OCI-LY7 (cell line): Measurements from ENCODE around the gene IDE. TPM values are rescaled to one million over a fixed set of nuclear protein-coding genes. Genes with fewer than 3 reads are reported as not detected.

Source experiments
- Bru-seq: library from RNA; stranded (reverse); fragments of 400-500 nt; gene quantifications from one replicate; lab custom pipeline; 2021; lab: Mats Ljungman, UMichigan
- BruChase-seq, 2 experiments: library from RNA; stranded (reverse); fragments of 400-500 nt; gene quantifications; one replicate each; lab custom pipeline; 2021; lab: Mats Ljungman, UMichigan
- BruUV-seq: library from RNA; stranded (reverse); fragments of 400-500 nt; replicated peaks from 2 replicates; lab custom pipeline; 2021; lab: Mats Ljungman, UMichigan
- CTCF ChIA-PET: fragments of 300-600 bp; sonication (Branson Sonifier 250); formaldehyde crosslinking; loops from one replicate; lab custom pipeline; 2022; ENCODE audit warnings: antibody characterized with exemption; ENCODE audit not compliant: unreplicated experiment; lab: Charles Lee
- POLR2A ChIA-PET: fragments of 300-600 bp; sonication (Branson Sonifier 250); formaldehyde crosslinking; loops from one replicate; lab custom pipeline; 2022; ENCODE audit warnings: antibody characterized with exemption; lab: Charles Lee
- DNase-seq: peaks from one replicate; pipeline ENCODE4 v3.0.0-alpha.2; 2015; ENCODE audit warnings: low spot score
- H2AFZ ChIP-seq: fragments of 200-600 bp; sonication (generic), shearing (Covaris generic); 2 replicates; pipeline ENCODE4 v1.6.1; 2014; ENCODE audit warnings: mild to moderate bottlenecking, antibody characterized with exemption, low read length, moderate library complexity
- H3K27ac ChIP-seq: fragments of 200-600 bp; sonication (generic); 2 replicates; pipeline ENCODE4 v1.5.1; 2014; ENCODE audit warnings: mixed run types, low read depth, mild to moderate bottlenecking, moderate library complexity, low read length, inconsistent platforms; ENCODE audit not compliant: poor library complexity, severe bottlenecking
- H3K36me3 ChIP-seq: fragments of 200-600 bp; sonication (generic); 2 replicates; pipeline ENCODE4 v1.6.1; 2014; ENCODE audit warnings: mild to moderate bottlenecking, antibody characterized with exemption, low read length, moderate library complexity, mixed read lengths; ENCODE audit not compliant: insufficient read depth
- H3K4me1 ChIP-seq: fragments of 200-600 bp; sonication (generic); 2 replicates; pipeline ENCODE4 v1.5.1; 2014; ENCODE audit warnings: mild to moderate bottlenecking, low read length; ENCODE audit not compliant: insufficient read depth, poor library complexity, severe bottlenecking
- H3K4me2 ChIP-seq: fragments of 200-600 bp; sonication (generic); 2 replicates; pipeline ENCODE4 v1.6.1; 2014; ENCODE audit warnings: mild to moderate bottlenecking, low read length
- H3K4me3 ChIP-seq: fragments of 200-600 bp; sonication (generic); 2 replicates; pipeline ENCODE4 v1.5.1; 2014; ENCODE audit warnings: mild to moderate bottlenecking, low read depth, low read length; ENCODE audit not compliant: poor library complexity, severe bottlenecking
- H3K79me2 ChIP-seq: fragments of 200-600 bp; sonication (generic); 2 replicates; pipeline ENCODE4 v1.6.1; 2016; ENCODE audit warnings: low read depth, mild to moderate bottlenecking, low read length, moderate library complexity, mixed read lengths; ENCODE audit not compliant: insufficient read depth
- H3K9me2 ChIP-seq: fragments of 200-600 bp; sonication (generic); 2 replicates; pipeline ENCODE4 v1.6.1; 2016; ENCODE audit warnings: mild to moderate bottlenecking, low read length, mixed read lengths; ENCODE audit not compliant: insufficient read depth
- H3K9me3 ChIP-seq: fragments of 200-600 bp; sonication (generic); 2 replicates; pipeline ENCODE4 v1.6.1; 2014; ENCODE audit warnings: mild to moderate bottlenecking, mixed run types, low read length, mixed read lengths
- H4K20me1 ChIP-seq: fragments of 200-600 bp; sonication (generic); 2 replicates; pipeline ENCODE4 v1.6.1; 2014; ENCODE audit warnings: mild to moderate bottlenecking, antibody characterized with exemption, low read length, moderate library complexity, mixed read lengths; ENCODE audit not compliant: insufficient read depth
- EZH2phosphoT487 ChIP-seq: fragments of 200-600 bp; sonication (generic); IDR thresholded peaks from 2 replicates; pipeline ENCODE4 v1.6.1; 2018; ENCODE audit warnings: low read depth, borderline replicate concordance, mild to moderate bottlenecking, mixed run types, antibody characterized with exemption, low read length, moderate library complexity, mixed read lengths
- intact Hi-C: fragments of 100-400 bp; cut with micrococcal nuclease; formaldehyde crosslinking; loops from one replicate; pipeline ENCODE4 v1.10.0; 2022; ENCODE audit not compliant: unreplicated experiment
- long read RNA-seq: library from polyadenylated mRNA; stranded (forward); transcript quantifications from one replicate; pipeline ENCODE4 v2.0.0, GENCODE V29; 2022
- total RNA-seq, 2 experiments: library from RNA; depleted of rRNA in 1 of 2; stranded (reverse); fragments of >200 nt in 1 of 2; shearing (Covaris generic) in 1 of 2; gene quantifications; 2 replicates each; pipeline ENCODE4 v1.2.3, GENCODE V29; 2014 to 2022
- TF ChIP-seq, protein P1 (sequence below): fragments of 200-600 bp; sonication (generic); conservative IDR thresholded peaks from 2 replicates; pipeline ENCODE4 v1.5.1; 2014; ENCODE audit warnings: mild to moderate bottlenecking, antibody characterized with exemption, low read length, moderate library complexity, mixed read lengths

Gene IDE
- total RNA-seq (2014; rRNA removed; shearing (Covaris generic)) (14.2 and 14.3 TPM in 2 replicates), total RNA-seq (2022) (38.7 and 42.4 TPM in 2 replicates), Bru-seq, nascent RNA (percentile 73 among the genes with signal in this experiment), BruChase-seq, experiment 1, labeled RNA remaining after a 6-hour chase (percentile 79 among the genes with signal in this experiment), BruChase-seq, experiment 2, labeled RNA remaining after a 2-hour chase (percentile 72 among the genes with signal in this experiment)
- long read RNA-seq, full-length matches to known transcripts, result 24 of 40 reads
- long read RNA-seq, partial matches to known transcripts, result 3 of 40 reads
- long read RNA-seq, other reads (novel, unspliced or antisense), result 13 of 40 reads

DNA sequence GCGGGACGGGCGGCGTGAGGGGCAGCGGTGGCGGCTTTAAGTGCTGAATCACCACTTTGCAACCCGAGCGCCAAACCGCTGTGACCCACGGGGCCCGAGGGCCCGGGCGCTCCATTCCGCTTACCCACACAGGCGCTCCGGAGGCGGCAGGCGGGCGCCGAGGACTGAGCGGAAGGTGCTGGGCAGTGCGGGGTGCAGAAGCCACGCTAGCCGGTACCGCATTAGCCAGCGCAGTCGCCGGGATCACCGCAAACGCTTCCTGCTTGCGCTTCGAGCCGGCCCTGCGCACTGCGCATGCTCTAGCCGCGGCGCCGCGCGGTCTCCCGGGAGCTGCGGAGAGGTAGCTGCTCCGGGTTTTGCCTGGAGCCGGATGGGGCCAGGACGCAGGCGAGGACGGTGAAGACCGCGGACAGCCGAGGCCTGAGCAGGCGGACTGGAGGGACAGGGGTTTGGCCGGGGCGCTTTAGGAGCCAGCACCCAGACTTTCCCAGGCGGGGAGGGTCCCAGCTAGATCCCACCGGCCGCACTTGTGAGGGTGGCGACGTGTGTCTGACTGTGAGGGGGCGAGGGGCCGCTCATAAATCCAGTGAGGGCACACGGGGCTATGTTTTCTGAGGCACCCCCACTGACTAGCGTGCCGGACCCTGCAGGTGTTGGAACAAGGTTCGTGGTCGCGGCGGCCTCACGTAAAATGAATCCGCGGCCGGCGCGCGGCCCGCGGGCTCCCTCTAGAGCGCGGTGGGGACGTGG lies at the start of gene IDE:
TSS of gene IDE (minus strand) at position 296 of the 750 bp plus-strand sequence. CDS start at position 222, 74 bp downstream.
- H3K9me2 ChIP-seq, result no peaks in the 10 kb centered on the region
- peak within 1 kb of the TSS; percentile 68 for H3K27ac ChIP-seq
- H3K79me2 ChIP-seq, result peaks cover 25% of the 10 kb centered on the region; the same call in 1 of the 2 replicates
- intact Hi-C loops, result loop anchor here (1.0 to 5.0 kb wide), 5 partner anchors 17 to 487 kb away; partner anchors contain the start of genes CPEB3 and MARCHF5
- peaks cover 3% of the 10 kb centered on the region; the same call in 1 of the 2 replicates for H3K36me3 ChIP-seq
- ChIA-PET POLR2A (interaction anchor here (0.9 to 5.1 kb wide), 2 partner anchors 17 to 28 kb away, joined by 3 to 32 read pairs; partner anchors contain the start of gene KIF11), CTCF (interaction anchor here (0.6 to 1.4 kb wide), 2 partner anchors 56 to 1684 kb away, joined by 3 to 5 read pairs; no protein-coding TSS in a partner anchor)
- peak within 1 kb of the TSS; percentile 95 for H3K4me3 ChIP-seq
- H3K9me3 ChIP-seq, result no peaks in the 10 kb centered on the region
- TF ChIP-seq, protein P1, sequence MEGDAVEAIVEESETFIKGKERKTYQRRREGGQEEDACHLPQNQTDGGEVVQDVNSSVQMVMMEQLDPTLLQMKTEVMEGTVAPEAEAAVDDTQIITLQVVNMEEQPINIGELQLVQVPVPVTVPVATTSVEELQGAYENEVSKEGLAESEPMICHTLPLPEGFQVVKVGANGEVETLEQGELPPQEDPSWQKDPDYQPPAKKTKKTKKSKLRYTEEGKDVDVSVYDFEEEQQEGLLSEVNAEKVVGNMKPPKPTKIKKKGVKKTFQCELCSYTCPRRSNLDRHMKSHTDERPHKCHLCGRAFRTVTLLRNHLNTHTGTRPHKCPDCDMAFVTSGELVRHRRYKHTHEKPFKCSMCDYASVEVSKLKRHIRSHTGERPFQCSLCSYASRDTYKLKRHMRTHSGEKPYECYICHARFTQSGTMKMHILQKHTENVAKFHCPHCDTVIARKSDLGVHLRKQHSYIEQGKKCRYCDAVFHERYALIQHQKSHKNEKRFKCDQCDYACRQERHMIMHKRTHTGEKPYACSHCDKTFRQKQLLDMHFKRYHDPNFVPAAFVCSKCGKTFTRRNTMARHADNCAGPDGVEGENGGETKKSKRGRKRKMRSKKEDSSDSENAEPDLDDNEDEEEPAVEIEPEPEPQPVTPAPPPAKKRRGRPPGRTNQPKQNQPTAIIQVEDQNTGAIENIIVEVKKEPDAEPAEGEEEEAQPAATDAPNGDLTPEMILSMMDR, result peak; percentile 83
- TF ChIP-seq EZH2phosphoT487, result no peak
- peak within 1 kb of the TSS; percentile 89 for H3K4me2 ChIP-seq
- peaks cover 29% of the 10 kb centered on the region for H3K4me1 ChIP-seq
- no peaks in the 10 kb centered on the region; the same call in 1 of the 2 replicates for H4K20me1 ChIP-seq
- peak within 1 kb of the TSS; percentile 98 for H2AFZ ChIP-seq
- no TSS peak for BruUV-seq
- DNase-seq, result peak; percentile 89

DNA sequence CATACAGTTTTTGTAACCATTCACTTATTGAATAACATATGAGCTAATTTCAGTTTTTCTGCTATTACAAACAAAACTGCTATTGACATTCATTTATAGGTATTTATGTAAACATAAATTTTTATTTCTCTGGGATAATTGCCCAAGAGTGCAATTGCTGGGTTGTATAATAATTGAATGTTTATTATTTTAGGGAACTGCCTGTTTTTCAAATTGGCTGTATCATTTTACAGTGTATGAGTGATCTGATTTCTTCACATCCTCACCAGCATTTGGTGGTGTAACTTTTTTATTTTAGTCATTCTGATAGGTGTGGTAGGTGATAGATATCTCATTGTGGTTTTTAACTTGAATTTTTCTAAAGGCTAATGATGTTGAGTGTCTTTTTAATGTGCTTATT lies 45.5 kb upstream of the IDE start:
- no peak for DNase-seq
- Histone ChIP-seq H3K9me2 (no peaks in the 10 kb centered on the region), H3K27ac (no peak overlapping the region), H4K20me1 (no peaks in the 10 kb centered on the region), H2AFZ (no peak overlapping the region), H3K36me3 (peaks cover 100% of the 10 kb centered on the region), H3K4me2 (no peak overlapping the region), H3K9me3 (no peaks in the 10 kb centered on the region), H3K79me2 (peaks cover 31% of the 10 kb centered on the region; the same call in 1 of the 2 replicates), H3K4me1 (no peaks in the 10 kb centered on the region), H3K4me3 (no peak overlapping the region)
- ChIA-PET CTCF (no interaction called here), POLR2A (interaction anchor here (0.7 kb wide), 1 partner anchor 33 kb away, joined by 4 read pairs; no protein-coding TSS in a partner anchor)
- TF ChIP-seq, protein P1, result no peak
- no peak for TF ChIP-seq EZH2phosphoT487
- no TSS peak for BruUV-seq
- intact Hi-C loops, result loop anchor here (5.0 kb wide), 1 partner anchor 33 kb away; no protein-coding TSS in a partner anchor
